Panc1 (cell line): ENCODE measurements around the gene ALPL. TPM values are rescaled to one million over a fixed set of nuclear protein-coding genes. Genes with fewer than 3 reads are reported as not detected.

Experiments
- ATAC-seq: fragments of 200-7000 bp; cut with Tn5 transposase; 2 replicates; pipeline ENCODE4 v1.9.1; 2020; ENCODE audit warnings: mild to moderate bottlenecking, moderate library complexity
- BruUV-seq: library from RNA; stranded (reverse); fragments of 400-500 nt; replicated peaks from 2 replicates; lab custom pipeline; 2021; lab: Mats Ljungman, UMichigan
- CTCF ChIA-PET: fragments of 300-600 bp; sonication (Branson Sonifier 250); formaldehyde crosslinking; loops from one replicate; lab custom pipeline; 2022; ENCODE audit warnings: antibody characterized with exemption; lab: Charles Lee
- POLR2A ChIA-PET: fragments of 300-600 bp; sonication (Branson Sonifier 250); formaldehyde crosslinking; loops from one replicate; lab custom pipeline; 2022; ENCODE audit warnings: antibody characterized with exemption; lab: Charles Lee
- DNase-seq: peaks from one replicate; pipeline ENCODE4 v3.0.0-alpha.2; 2010; ENCODE audit warnings: low read depth, low spot score
- H3K27ac ChIP-seq: 2 replicates; pipeline ENCODE4 v1.5.1; 2011; ENCODE audit warnings: mild to moderate bottlenecking, low read length, inconsistent platforms
- H3K27me3 ChIP-seq: fragments of 200-500 bp; sonication (Bioruptor generic); 2 replicates; pipeline ENCODE4 v1.6.0; 2014; ENCODE audit warnings: low read length, inconsistent platforms; ENCODE audit not compliant: control insufficient read depth, insufficient read depth
- H3K36me3 ChIP-seq: fragments of 200-500 bp; sonication (Bioruptor generic); 2 replicates; pipeline ENCODE4 v1.5.1; 2014; ENCODE audit warnings: inconsistent platforms, mild to moderate bottlenecking, low read length, moderate library complexity; ENCODE audit not compliant: control insufficient read depth, insufficient read depth
- H3K4me1 ChIP-seq: 2 replicates; pipeline ENCODE4 v1.5.1; 2011; ENCODE audit warnings: inconsistent platforms, mild to moderate bottlenecking, low read length, moderate library complexity; ENCODE audit not compliant: control insufficient read depth, insufficient read depth
- H3K4me3 ChIP-seq, 2 experiments: 2 replicates each; pipeline ENCODE4 v1.5.1; 2011 to 2012; ENCODE audit warnings: low read depth in 2 of 2, low read length in 2 of 2, mild to moderate bottlenecking in 2 of 2, inconsistent platforms in 1 of 2, moderate library complexity in 1 of 2
- H3K9me3 ChIP-seq: fragments of 200-500 bp; sonication (Bioruptor generic); 2 replicates; pipeline ENCODE4 v1.5.1; 2014; ENCODE audit warnings: low read depth, mild to moderate bottlenecking, inconsistent platforms, low read length, moderate library complexity; ENCODE audit not compliant: control insufficient read depth, insufficient read depth
- CTCF ChIP-seq: fragments of 450-650 bp; IDR thresholded peaks from 2 replicates; pipeline ENCODE4 v1.5.1; 2017; ENCODE audit warnings: mild to moderate bottlenecking
- POLR2AphosphoS5 ChIP-seq: IDR thresholded peaks from 2 replicates; pipeline ENCODE4 v1.6.1; 2012; ENCODE audit warnings: mild to moderate bottlenecking, low read depth, low read length, moderate library complexity
- REST ChIP-seq, 2 experiments: IDR thresholded peaks; 2 replicates each; pipeline ENCODE4 v1.6.1; 2011 to 2012; ENCODE audit warnings: low read depth in 2 of 2, control low read depth in 1 of 2, low read length in 1 of 2, mild to moderate bottlenecking in 1 of 2, moderate library complexity in 1 of 2; ENCODE audit not compliant: insufficient read depth in 1 of 2
- SIN3A ChIP-seq: IDR thresholded peaks from 2 replicates; pipeline ENCODE4 v1.6.1; 2012; ENCODE audit warnings: low read depth, mild to moderate bottlenecking, low read length, moderate library complexity, borderline replicate concordance; ENCODE audit not compliant: insufficient read depth
- TCF7L2 ChIP-seq: IDR thresholded peaks from 2 replicates; pipeline ENCODE4 v1.6.1; 2011; ENCODE audit warnings: mild to moderate bottlenecking, low read depth, low read length, inconsistent platforms
- in situ Hi-C: cut with HindIII; loops from 2 replicates; pipeline ENCODE4 v1.10.0; 2016; ENCODE audit warnings: low sequenced_read_pairs, low pct_unique_long_range_greater_than_20kb
- intact Hi-C: fragments of 100-400 bp; cut with micrococcal nuclease; formaldehyde crosslinking; loops from one replicate; pipeline ENCODE4 v1.10.0; 2022; ENCODE audit not compliant: unreplicated experiment
- total RNA-seq: library from RNA; stranded (reverse); gene quantifications from one replicate; pipeline ENCODE4 v1.2.1, GENCODE V29; 2021; ENCODE audit not compliant: unreplicated experiment

ALPL gene
- total RNA-seq, 1 experiment from 2014 or later = 0.82 TPM

- intact Hi-C loops (no loop called here), in situ Hi-C loops (no loop called here)
- H3K4me1 ChIP-seq = peaks cover 4% of the 10 kb centered on the region; the same call in 1 of the 2 replicates
- H3K4me3 ChIP-seq = no peak overlapping the region
- H3K27ac ChIP-seq = no peak overlapping the region
- CTCF ChIA-PET = interaction anchor here (0.6 kb wide), 1 partner anchor 20 kb away, joined by 4 read pairs; no protein-coding TSS in a partner anchor
- POLR2A ChIA-PET = no interaction called here
- no peak for TF ChIP-seq POLR2AphosphoS5
- no peak for TF ChIP-seq SIN3A
- TF ChIP-seq REST (IDR thresholded peaks at IDR 0.05; ENCODE audit: insufficient read depth in 1 of 2, low read depth in 2 of 2, low read length in 1 of 2) = no peak
- TF ChIP-seq TCF7L2 = no peak
- no peak for TF ChIP-seq CTCF
- no peaks in the 10 kb centered on the region for H3K36me3 ChIP-seq
- no TSS peak for BruUV-seq
- H3K27me3 ChIP-seq = no peaks in the 10 kb centered on the region
- ATAC-seq (no peak), DNase-seq (no peak)
- H3K9me3 ChIP-seq = no peaks in the 10 kb centered on the region
Observed at GRCh38 chr1:21553116-21553926, 44.1 kb downstream of the ALPL start.

GRCh38 chr1:21559788-21560567, 50.8 kb downstream of the ALPL start:
- Histone ChIP-seq H3K9me3 (no peaks in the 10 kb centered on the region), H3K4me3 (no peak overlapping the region), H3K4me1 (no peaks in the 10 kb centered on the region; the same call in 1 of the 2 replicates), H3K27ac (no peak overlapping the region), H3K36me3 (no peaks in the 10 kb centered on the region), H3K27me3 (no peaks in the 10 kb centered on the region)
- in situ Hi-C loops (no loop called here), intact Hi-C loops (no loop called here)
- POLR2A ChIA-PET = no interaction called here
- DNase-seq = no peak
- ATAC-seq = no peak
- BruUV-seq = no TSS peak
- no peak for TF ChIP-seq SIN3A
- no peak for TF ChIP-seq CTCF
- TF ChIP-seq REST (IDR thresholded peaks at IDR 0.05; ENCODE audit: insufficient read depth in 1 of 2, low read depth in 2 of 2, low read length in 1 of 2) = no peak
- no peak for TF ChIP-seq TCF7L2
- TF ChIP-seq POLR2AphosphoS5 = no peak
- CTCF ChIA-PET = no interaction called here
